OCI-LY3 (cell line): ENCODE results near the gene SDHC.
"Not testable (repeated sequence)": the region's sequence is repeated elsewhere in the genome, so short reads cannot be mapped to it uniquely, and the experiment has no call there.

Experiments used
- H2AFZ ChIP-seq: fragments of 200-600, 300-600 bp; shearing (Covaris generic); 2 replicates; pipeline ENCODE4 v1.6.0; 2014; ENCODE audit warnings: antibody characterized with exemption, low read depth, low read length
- H3K27ac ChIP-seq: fragments of 200-600, 300-600 bp; sonication (generic); 2 replicates; pipeline ENCODE4 v1.5.1; 2014; ENCODE audit warnings: mild to moderate bottlenecking, low read length, moderate library complexity, mixed read lengths
- H3K27me3 ChIP-seq: fragments of 200-600, 300-600 bp; sonication (generic); 2 replicates; pipeline ENCODE4 v1.6.1; 2014; ENCODE audit warnings: low read depth, low read length, mixed read lengths
- H3K36me3 ChIP-seq: fragments of 200-600, 300-600 bp; sonication (generic); replicated peaks from 2 replicates; pipeline ENCODE3; 2014; ENCODE audit warnings: low read depth, low read length, mixed read lengths
- H3K4me1 ChIP-seq: fragments of 300-600, 200-600 bp; sonication (generic); 2 replicates; pipeline ENCODE4 v1.6.1; 2014; ENCODE audit warnings: low read length, mixed read lengths
- H3K4me2 ChIP-seq: fragments of 200-600, 300-600 bp; sonication (generic); 2 replicates; pipeline ENCODE4 v1.6.1; 2014; ENCODE audit warnings: low read length, mixed read lengths
- H3K4me3 ChIP-seq: fragments of 300-600, 200-600 bp; sonication (generic); 2 replicates; pipeline ENCODE4 v1.5.1; 2014; ENCODE audit warnings: antibody characterized with exemption, mild to moderate bottlenecking, low read length, moderate library complexity
- H3K79me2 ChIP-seq: fragments of 300-600, 200-600 bp; shearing (Covaris generic); 2 replicates; pipeline ENCODE4 v1.6.1; 2014; ENCODE audit warnings: mild to moderate bottlenecking, low read length, mixed read lengths
- H3K9ac ChIP-seq: fragments of 300-600, 200-600 bp; shearing (Covaris generic); 2 replicates; pipeline ENCODE4 v1.6.0; 2014; ENCODE audit warnings: mild to moderate bottlenecking, low read length, moderate library complexity
- H3K9me3 ChIP-seq: fragments of 200-600, 300-600 bp; shearing (Covaris generic); 2 replicates; pipeline ENCODE4 v1.6.1; 2014; ENCODE audit warnings: low read length, mixed read lengths; ENCODE audit not compliant: insufficient read depth
- H4K20me1 ChIP-seq: fragments of 200-600, 300-600 bp; sonication (generic); 2 replicates; pipeline ENCODE4 v1.6.1; 2016; ENCODE audit warnings: low read length, mixed read lengths; ENCODE audit not compliant: insufficient read depth
- CTCF ChIP-seq: fragments of 200-600, 300-600 bp; sonication (generic); IDR thresholded peaks from 2 replicates; pipeline ENCODE4 v1.5.1; 2014; ENCODE audit warnings: antibody characterized with exemption, low read length, low read depth
- EZH2phosphoT487 ChIP-seq: fragments of 200-600 bp; shearing (Covaris generic); IDR thresholded peaks from 2 replicates; pipeline ENCODE4 v1.6.1; 2018; ENCODE audit warnings: antibody characterized with exemption, mixed run types, low read depth

Gene SDHC

GRCh38 chr1:161389691-161390558, 75.7 kb downstream of the SDHC start:
- no peaks in the 10 kb centered on the region for H3K79me2 ChIP-seq
- peak overlapping the region; percentile 98 for H3K4me2 ChIP-seq
- peaks cover 10% of the 10 kb centered on the region; the same call in 1 of the 2 replicates for H3K4me1 ChIP-seq
- TF ChIP-seq EZH2phosphoT487 (no peak), CTCF (no peak)
- peak overlapping the region; percentile 80 for H3K9ac ChIP-seq
- no peaks in the 10 kb centered on the region for H3K27me3 ChIP-seq
- H3K36me3 ChIP-seq = no peaks in the 10 kb centered on the region
- H4K20me1 ChIP-seq = no peaks in the 10 kb centered on the region
- H3K4me3 ChIP-seq = peak overlapping the region; percentile 91
- H3K27ac ChIP-seq = peak overlapping the region; percentile 23; the same call in 1 of the 2 replicates
- H3K9me3 ChIP-seq = no peaks in the 10 kb centered on the region
- H2AFZ ChIP-seq = peak overlapping the region; percentile 91

DNA sequence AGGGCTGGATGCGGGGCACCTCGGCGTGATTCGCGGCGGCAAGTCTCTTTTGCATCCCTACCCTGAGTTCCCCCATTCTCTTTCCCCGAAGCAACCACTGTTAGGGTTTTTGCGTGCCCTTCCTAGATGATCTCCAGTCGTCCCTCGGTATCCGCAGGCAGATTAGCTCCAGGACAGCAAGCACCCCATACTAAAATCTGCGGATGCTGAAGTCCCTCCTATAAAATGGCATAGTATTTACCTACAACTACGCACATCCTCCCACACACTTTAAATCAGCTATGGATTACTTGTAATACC, 76.3 kb downstream of the SDHC start:
- peak overlapping the region; percentile 86 for H3K4me2 ChIP-seq
- no peaks in the 10 kb centered on the region for H3K36me3 ChIP-seq
- no peak overlapping the region for H3K27ac ChIP-seq
- H4K20me1 ChIP-seq = no peaks in the 10 kb centered on the region
- peak overlapping the region; percentile 80 for H3K9ac ChIP-seq
- peak overlapping the region; percentile 87 for H2AFZ ChIP-seq
- TF ChIP-seq CTCF (no peak), EZH2phosphoT487 (no peak)
- H3K4me1 ChIP-seq = peaks cover 10% of the 10 kb centered on the region; the same call in 1 of the 2 replicates
- no peaks in the 10 kb centered on the region for H3K27me3 ChIP-seq
- peak overlapping the region; percentile 91 for H3K4me3 ChIP-seq
- H3K9me3 ChIP-seq = no peaks in the 10 kb centered on the region
- H3K79me2 ChIP-seq = no peaks in the 10 kb centered on the region

GRCh38 chr1:161391136-161391535, 77.0 kb downstream of the SDHC start:
- Histone ChIP-seq H3K9ac (peak overlapping the region; percentile 80; the same call in 1 of the 2 replicates), H3K4me2 (peak overlapping the region; percentile 86), H3K4me3 (peak overlapping the region; percentile 91)
- H3K4me1 ChIP-seq, H2AFZ ChIP-seq, H4K20me1 ChIP-seq, H3K9me3 ChIP-seq, H3K36me3 ChIP-seq, H3K27me3 ChIP-seq, H3K79me2 ChIP-seq, H3K27ac ChIP-seq: not testable (repeated sequence)

DNA sequence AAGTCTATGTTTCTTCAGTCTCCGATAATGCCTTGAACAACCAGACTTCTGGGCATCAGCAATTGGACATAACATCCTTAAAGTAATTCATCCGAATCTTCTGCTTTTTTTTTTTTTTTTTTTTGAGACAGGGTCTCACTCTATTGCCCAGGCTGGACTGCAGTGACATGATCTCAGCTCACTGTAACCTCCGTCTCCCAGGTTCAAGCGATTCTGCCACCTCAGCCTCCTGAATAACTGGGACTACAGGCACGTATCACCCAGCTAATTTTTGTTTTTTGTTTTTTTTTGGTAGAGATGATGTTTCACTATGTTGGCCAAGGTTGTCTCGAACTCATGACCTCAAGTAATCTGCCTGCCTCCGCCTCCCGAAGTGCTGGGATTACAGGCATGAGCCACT, 77.4 kb downstream of the SDHC start:
- H3K79me2 ChIP-seq = no peaks in the 10 kb centered on the region
- no peaks in the 10 kb centered on the region for H3K27me3 ChIP-seq
- no peaks in the 10 kb centered on the region for H3K36me3 ChIP-seq
- H3K4me3 ChIP-seq = no peak overlapping the region
- no peak overlapping the region for H3K4me2 ChIP-seq
- H3K9me3 ChIP-seq = no peaks in the 10 kb centered on the region
- TF ChIP-seq EZH2phosphoT487 (no peak), CTCF (no peak)
- H4K20me1 ChIP-seq = no peaks in the 10 kb centered on the region
- no peak overlapping the region for H3K27ac ChIP-seq
- H3K4me1 ChIP-seq = peaks cover 7% of the 10 kb centered on the region; the same call in 1 of the 2 replicates
- H2AFZ ChIP-seq = no peak overlapping the region
- no peak overlapping the region for H3K9ac ChIP-seq
